Measurements from ENCODE around the gene TNFSF13.

The TNFSF13 gene

GRCh38 chr17:7523033-7523432 is 35.5 kb upstream of the TNFSF13 start:
- H3K9me3 ChIP-seq (ENCODE audit: severe bottlenecking), result no peaks in the 10 kb centered on the region
- no peak for ATAC-seq (ENCODE audit: low read depth)
- H3K4me1 ChIP-seq (ENCODE audit: insufficient read depth, poor library complexity, severe bottlenecking), result peaks cover 3% of the 10 kb centered on the region
- no peak overlapping the region for H3K27ac ChIP-seq (ENCODE audit: poor library complexity, severe bottlenecking)
- TF ChIP-seq CTCF (IDR thresholded peaks at IDR 0.05; ENCODE audit: poor library complexity, severe bottlenecking), result peak; percentile 33
- no peak for DNase-seq (ENCODE audit: low spot score)
- H3K27me3 ChIP-seq (ENCODE audit: insufficient read depth, poor library complexity, severe bottlenecking), result no peaks in the 10 kb centered on the region
- no peaks in the 10 kb centered on the region for H3K36me3 ChIP-seq (ENCODE audit: low read depth)
- no peak overlapping the region for H3K4me3 ChIP-seq (ENCODE audit: severe bottlenecking)

- Histone ChIP-seq H3K9me3 (ENCODE audit: severe bottlenecking) (peaks cover 10% of the 10 kb centered on the region), H3K4me3 (ENCODE audit: severe bottlenecking) (no peak overlapping the region), H3K27ac (ENCODE audit: poor library complexity, severe bottlenecking) (no peak overlapping the region), H3K4me1 (ENCODE audit: insufficient read depth, poor library complexity, severe bottlenecking) (no peaks in the 10 kb centered on the region), H3K36me3 (ENCODE audit: low read depth) (no peaks in the 10 kb centered on the region), H3K27me3 (ENCODE audit: insufficient read depth, poor library complexity, severe bottlenecking) (no peaks in the 10 kb centered on the region)
- ATAC-seq (ENCODE audit: low read depth) (no peak), DNase-seq (ENCODE audit: low spot score) (no peak)
- TF ChIP-seq CTCF (IDR thresholded peaks at IDR 0.05; ENCODE audit: poor library complexity, severe bottlenecking), result no peak
These were observed 29.7 kb upstream of the TNFSF13 start for GRCh38 chr17:7528842-7529241.

GRCh38 chr17:7530023-7530900 is 28.3 kb upstream of the TNFSF13 start:
- no peaks in the 10 kb centered on the region for H3K36me3 ChIP-seq (ENCODE audit: low read depth)
- no peaks in the 10 kb centered on the region for H3K4me1 ChIP-seq (ENCODE audit: insufficient read depth, poor library complexity, severe bottlenecking)
- no peak overlapping the region for H3K4me3 ChIP-seq (ENCODE audit: severe bottlenecking)
- no peak for TF ChIP-seq CTCF (IDR thresholded peaks at IDR 0.05; ENCODE audit: poor library complexity, severe bottlenecking)
- H3K27ac ChIP-seq (ENCODE audit: poor library complexity, severe bottlenecking), result no peak overlapping the region
- peaks cover 10% of the 10 kb centered on the region for H3K9me3 ChIP-seq (ENCODE audit: severe bottlenecking)
- no peak for DNase-seq (ENCODE audit: low spot score)
- H3K27me3 ChIP-seq (ENCODE audit: insufficient read depth, poor library complexity, severe bottlenecking), result no peaks in the 10 kb centered on the region
- no peak for ATAC-seq (ENCODE audit: low read depth)

- H3K27ac ChIP-seq (ENCODE audit: poor library complexity, severe bottlenecking), result no peak overlapping the region
- H3K9me3 ChIP-seq (ENCODE audit: severe bottlenecking), result no peaks in the 10 kb centered on the region
- no peaks in the 10 kb centered on the region for H3K4me1 ChIP-seq (ENCODE audit: insufficient read depth, poor library complexity, severe bottlenecking)
- no peak for TF ChIP-seq CTCF (IDR thresholded peaks at IDR 0.05; ENCODE audit: poor library complexity, severe bottlenecking)
- ATAC-seq (ENCODE audit: low read depth) (no peak), DNase-seq (ENCODE audit: low spot score) (no peak)
- no peaks in the 10 kb centered on the region for H3K36me3 ChIP-seq (ENCODE audit: low read depth)
- no peaks in the 10 kb centered on the region for H3K27me3 ChIP-seq (ENCODE audit: insufficient read depth, poor library complexity, severe bottlenecking)
- no peak overlapping the region for H3K4me3 ChIP-seq (ENCODE audit: severe bottlenecking)
These were observed 20.5 kb upstream of the TNFSF13 start for GRCh38 chr17:7538050-7538449.
